ENCODE data around the gene TMEM132C. TPM values are rescaled to one million over a fixed set of nuclear protein-coding genes. Genes with fewer than 3 reads are reported as not detected.

The TMEM132C gene
- total and polyA plus RNA-seq, 2 of the 8 experiments (the other 6 are each of a cell fraction or from before 2014, with no cell fraction given): 0.23 to 0.76 TPM

- ChIA-PET CTCF (ENCODE audit: partially characterized antibody) (interaction anchor here (0.6 to 0.8 kb wide), 2 partner anchors 19 to 249 kb away, joined by 3 read pairs; no protein-coding TSS in a partner anchor), POLR2A (ENCODE audit: partially characterized antibody) (no interaction called here)
- no peak overlapping the region for H3K4me3 ChIP-seq (ENCODE audit: extremely low read depth in 1 of 4, insufficient read depth in 2 of 4, low read depth in 3 of 4, low read length in 4 of 4)
- H4K91ac ChIP-seq (replicated peaks; ENCODE audit: insufficient read length, low read length): no peak overlapping the region
- no peak overlapping the region for H3K14ac ChIP-seq (ENCODE audit: insufficient read length)
- H3K23me2 ChIP-seq (ENCODE audit: low read depth, low read length): peaks cover 2% of the 10 kb centered on the region; the same call in 1 of the 2 replicates
- no peaks in the 10 kb centered on the region for H3K36me3 ChIP-seq (ENCODE audit: control insufficient read depth in 2 of 4, insufficient read depth in 4 of 4, low read length in 3 of 4)
- no peaks in the 10 kb centered on the region for H3K27me3 ChIP-seq (replicated peaks in 1 of 4; ENCODE audit: control insufficient read depth in 3 of 4, extremely low read depth in 1 of 4, insufficient read depth in 3 of 4, low read length in 3 of 4)
- H2AK5ac ChIP-seq (ENCODE audit: low read depth, low read length): no peak overlapping the region
- no peak for DNase-seq (ENCODE audit: low read depth in 1 of 2, low spot score in 2 of 2)
- no peak overlapping the region for H2BK120ac ChIP-seq (replicated peaks; ENCODE audit: low read depth, low read length)
- H3K56ac ChIP-seq (replicated peaks; ENCODE audit: insufficient read length, low read depth, low read length): no peak overlapping the region
- FAIRE-seq: no peak
- H2BK20ac ChIP-seq (ENCODE audit: low read length): no peak overlapping the region
- no peaks in the 10 kb centered on the region for H4K20me1 ChIP-seq (replicated peaks in 1 of 2; ENCODE audit: control insufficient read depth in 1 of 2, insufficient read depth in 2 of 2, low read length in 2 of 2)
- H2BK5ac ChIP-seq (ENCODE audit: low read depth, low read length): no peak overlapping the region
- H2BK12ac ChIP-seq (ENCODE audit: low read depth, low read length): no peak overlapping the region; the same call in 1 of the 2 replicates
- H3K4me1 ChIP-seq (replicated peaks in 1 of 4; ENCODE audit: control insufficient read depth in 3 of 4, insufficient read depth in 4 of 4, low read length in 3 of 4): peaks cover 2 to 10% (median 5%) of the 10 kb centered on the region in 4 experiments; a peak in 5 of 7 replicates
- H3K27ac ChIP-seq (ENCODE audit: low read depth, low read length): no peak overlapping the region
- 0 out of 2 replicates have a peak overlapping the region, but pooled peaks have one; percentile 15 for H2AFZ ChIP-seq (ENCODE audit: low read length)
- no peak overlapping the region for H3K4ac ChIP-seq (replicated peaks; ENCODE audit: insufficient read length, low read depth, low read length)
- no peaks in the 10 kb centered on the region for H3K9me3 ChIP-seq (ENCODE audit: insufficient read depth in 2 of 2, low read depth in 1 of 2, low read length in 1 of 2)
- no peak overlapping the region for H2BK15ac ChIP-seq (ENCODE audit: low read length)
- WGBS, 2 experiments (ENCODE audit: extremely low coverage in 1 of 2, insufficient coverage in 1 of 2, insufficient read length in 1 of 2, insufficient replicate concordance in 2 of 2, low coverage in 1 of 2, low lambda C conversion rate in 2 of 2, missing lambda C conversion rate in 1 of 2): 85% methylated on average over 7 of the region's 7 CpGs; no CpG with 5 or more reads in 1 of the 2 experiments
- H3K23ac ChIP-seq (ENCODE audit: insufficient read length): no peak overlapping the region
- H3K79me1 ChIP-seq (ENCODE audit: low read depth, low read length): no peaks in the 10 kb centered on the region
- no peak overlapping the region for H3K4me2 ChIP-seq (ENCODE audit: insufficient read depth in 1 of 2, low read depth in 2 of 2, low read length in 2 of 2)
- H3K9ac ChIP-seq (replicated peaks in 1 of 4; ENCODE audit: extremely low read depth in 1 of 4, low read depth in 3 of 4, low read length in 3 of 4): no peak overlapping the region
- no peak overlapping the region for H4K8ac ChIP-seq (ENCODE audit: extremely low read depth, insufficient read depth, low read length)
- no peaks in the 10 kb centered on the region for H3K79me2 ChIP-seq (ENCODE audit: control insufficient read depth in 1 of 2, insufficient read depth in 2 of 2, low read length in 2 of 2)
- H4K5ac ChIP-seq (ENCODE audit: insufficient read length, low read depth, low read length): no peak overlapping the region
- H3K18ac ChIP-seq (ENCODE audit: extremely low read depth, low read length): no peak overlapping the region
- TF ChIP-seq SIN3A (conservative IDR thresholded peaks at IDR 0.05 in 1 of 2, IDR thresholded peaks at IDR 0.05 in 1 of 2; ENCODE audit: low read depth in 1 of 2, low read length in 2 of 2) (no peak), RAD21 (IDR thresholded peaks at IDR 0.05 in 1 of 2, conservative IDR thresholded peaks at IDR 0.05 in 1 of 2; ENCODE audit: low read depth in 2 of 2, low read length in 2 of 2) (no peak), TAF7 (optimal IDR thresholded peaks at IDR 0.05; ENCODE audit: borderline replicate concordance, low read depth, low read length) (no peak), HDAC6 (IDR thresholded peaks at IDR 0.05; ENCODE audit: low read depth, low read length) (no peak), PHF8 (conservative IDR thresholded peaks at IDR 0.05; ENCODE audit: low read depth, low read length) (no peak), CHD1 (IDR thresholded peaks at IDR 0.05; ENCODE audit: low read depth, low read length) (no peak), ATF3 (IDR thresholded peaks at IDR 0.05; ENCODE audit: insufficient read depth, low read depth, low read length) (no peak), POLR2AphosphoS5 (IDR thresholded peaks at IDR 0.05; ENCODE audit: low read depth, low read length) (no peak), SRF (IDR thresholded peaks at IDR 0.05; ENCODE audit: low read depth, low read length) (no peak), KDM5A (IDR thresholded peaks at IDR 0.05; ENCODE audit: low read length) (no peak), CBX8 (IDR thresholded peaks at IDR 0.05; ENCODE audit: borderline replicate concordance, low read depth, low read length) (no peak), SP4 (IDR thresholded peaks at IDR 0.05; ENCODE audit: low read length) (no peak), TEAD4 (IDR thresholded peaks at IDR 0.05; ENCODE audit: low read depth, low read length) (no peak)
Observed at GRCh38 chr12:128476266-128476665, 209.3 kb downstream of the TMEM132C start.
